HEK293T (cell line): ENCODE data around the gene CLINT1.
A peak's percentile ranks its signal among the peaks of the same experiment; 100 is the strongest.
"Not testable (repeated sequence)": the region's sequence is repeated elsewhere in the genome, so short reads cannot be mapped to it uniquely, and the experiment has no call there.

Experiments used
- CTCF ChIA-PET: fragments of 350-600 bp; formaldehyde crosslinking; extraction: SDS; loops from one replicate; lab custom pipeline; 2021; ENCODE audit warnings: antibody characterized with exemption, inconsistent platforms; lab: Yijun Ruan, JAX
- POLR2A ChIA-PET: fragments of 350-600 bp; formaldehyde crosslinking; extraction: SDS; loops from one replicate; lab custom pipeline; 2020; ENCODE audit warnings: antibody characterized with exemption, inconsistent platforms; lab: Yijun Ruan, JAX
- DNase-seq: peaks from one replicate; pipeline ENCODE4 v3.0.0; 2012; ENCODE audit warnings: mixed read lengths; ENCODE audit errors: extremely low spot score
- ARNT ChIP-seq: fragments of 450-650 bp; IDR thresholded peaks from 2 replicates; pipeline ENCODE4 v1.6.1; 2017; ENCODE audit warnings: mild to moderate bottlenecking
- BHLHE40 ChIP-seq: fragments of 450-650 bp; IDR thresholded peaks from 2 replicates; pipeline ENCODE4 v1.6.1; 2016; ENCODE audit warnings: mild to moderate bottlenecking, moderate library complexity, borderline replicate concordance
- CTBP1 ChIP-seq: fragments of 450-650 bp; IDR thresholded peaks from 2 replicates; pipeline ENCODE4 v1.6.1; 2016; ENCODE audit warnings: borderline replicate concordance
- ELF4 ChIP-seq: fragments of 450-650 bp; IDR thresholded peaks from 2 replicates; pipeline ENCODE4 v1.6.1; 2017; ENCODE audit warnings: antibody characterized with exemption
- FOXA1 ChIP-seq: fragments of 450-650 bp; IDR thresholded peaks from 2 replicates; pipeline ENCODE4 v1.6.1; 2016; ENCODE audit warnings: mild to moderate bottlenecking
- FOXK2 ChIP-seq: fragments of 450-650 bp; IDR thresholded peaks from 2 replicates; pipeline ENCODE4 v1.6.1; 2016; ENCODE audit warnings: mild to moderate bottlenecking
- FOXM1 ChIP-seq: fragments of 450-650 bp; IDR thresholded peaks from 2 replicates; pipeline ENCODE4 v1.6.1; 2017; ENCODE audit warnings: mild to moderate bottlenecking, borderline replicate concordance
- HDGF ChIP-seq: fragments of 450-650 bp; IDR thresholded peaks from 2 replicates; pipeline ENCODE4 v1.6.1; 2017; ENCODE audit warnings: antibody characterized with exemption, borderline replicate concordance
- L3MBTL2 ChIP-seq: fragments of 450-650 bp; conservative IDR thresholded peaks from 2 replicates; pipeline ENCODE4 v1.6.1; 2016; ENCODE audit warnings: mild to moderate bottlenecking
- LEF1 ChIP-seq: fragments of 450-650 bp; IDR thresholded peaks from 2 replicates; pipeline ENCODE4 v1.6.1; 2017; ENCODE audit warnings: mild to moderate bottlenecking, borderline replicate concordance
- NFRKB ChIP-seq: fragments of 450-650 bp; IDR thresholded peaks from 2 replicates; pipeline ENCODE4 v1.6.1; 2016; ENCODE audit warnings: mild to moderate bottlenecking, moderate library complexity
- SP1 ChIP-seq: fragments of 450-650 bp; IDR thresholded peaks from 2 replicates; pipeline ENCODE4 v1.6.1; 2017
- SUZ12 ChIP-seq: fragments of 450-650 bp; IDR thresholded peaks from 2 replicates; pipeline ENCODE4 v1.6.1; 2016; ENCODE audit warnings: mild to moderate bottlenecking
- TARDBP ChIP-seq: fragments of 450-650 bp; IDR thresholded peaks from 2 replicates; pipeline ENCODE4 v1.6.1; 2016
- ZNF384 ChIP-seq: fragments of 450-650 bp; IDR thresholded peaks from 2 replicates; pipeline ENCODE4 v1.6.1; 2016
- TF ChIP-seq, protein P1 (sequence below): fragments of 450-650 bp; IDR thresholded peaks from 2 replicates; pipeline ENCODE4 v1.6.1; 2016

Gene CLINT1

DNA sequence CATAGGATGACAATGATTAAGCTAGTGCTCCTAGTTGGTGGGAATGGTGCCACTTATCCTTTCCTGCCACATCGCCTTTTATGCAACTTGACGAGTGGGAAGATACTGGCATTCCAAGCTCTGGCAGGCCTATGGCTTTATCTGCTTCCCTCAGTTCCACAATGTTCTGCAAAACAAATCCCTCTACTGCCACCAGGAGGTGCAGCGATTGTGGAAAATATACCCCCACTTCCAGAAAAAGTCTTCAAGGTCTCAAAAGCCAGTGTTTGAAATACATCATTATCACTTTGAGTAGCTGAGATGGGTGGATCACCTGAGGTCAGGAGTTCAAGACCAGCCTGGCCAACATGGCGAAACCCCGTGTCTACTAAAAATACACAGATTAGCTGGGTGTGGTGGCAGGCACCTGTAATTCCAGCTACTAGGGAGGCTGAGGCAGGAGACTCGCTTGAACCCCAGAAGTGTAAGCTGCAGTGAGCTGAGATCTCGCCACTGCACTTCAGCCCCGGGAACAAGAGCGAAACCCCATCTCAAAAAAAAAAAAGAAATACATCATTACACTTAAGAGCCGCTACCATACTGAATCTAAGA is 3.4 kb downstream of the CLINT1 start:
- DNase-seq, result peak; percentile 57
- TF ChIP-seq HDGF (no peak), TARDBP (no peak), FOXM1 (no peak), ARNT (no peak), ZNF384 (no peak), FOXA1 (no peak), NFRKB (no peak), BHLHE40 (no peak), SUZ12 (no peak), L3MBTL2 (no peak), CTBP1 (no peak), ELF4 (no peak), LEF1 (no peak)
- POLR2A ChIA-PET, result no interaction called here
- CTCF ChIA-PET, result interaction anchor here (0.6 to 2.2 kb wide), 8 partner anchors 9 to 384 kb away, joined by 3 to 13 read pairs (median 4); no protein-coding TSS in a partner anchor

DNA sequence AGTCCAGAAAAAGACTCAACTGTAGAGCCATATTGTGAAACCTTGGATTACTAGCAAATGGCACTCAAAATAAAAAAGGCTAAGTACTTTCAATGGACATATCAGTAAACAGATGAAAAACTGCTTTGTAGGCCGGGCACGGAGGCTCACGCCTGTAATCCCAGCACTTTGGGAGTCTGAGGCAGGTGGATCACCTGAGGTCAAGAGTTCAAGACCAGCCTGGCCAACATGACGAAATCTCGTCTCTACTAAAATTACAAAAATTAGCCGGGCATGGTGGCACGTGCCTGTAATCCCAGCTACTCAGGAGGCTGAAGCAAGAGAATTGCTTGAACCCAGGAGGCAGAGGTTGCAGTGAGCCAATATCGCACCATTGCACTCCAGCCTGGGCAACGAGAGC is 5.6 kb downstream of the CLINT1 start:
- CTCF ChIA-PET, POLR2A ChIA-PET, DNase-seq: not testable (repeated sequence)

DNA sequence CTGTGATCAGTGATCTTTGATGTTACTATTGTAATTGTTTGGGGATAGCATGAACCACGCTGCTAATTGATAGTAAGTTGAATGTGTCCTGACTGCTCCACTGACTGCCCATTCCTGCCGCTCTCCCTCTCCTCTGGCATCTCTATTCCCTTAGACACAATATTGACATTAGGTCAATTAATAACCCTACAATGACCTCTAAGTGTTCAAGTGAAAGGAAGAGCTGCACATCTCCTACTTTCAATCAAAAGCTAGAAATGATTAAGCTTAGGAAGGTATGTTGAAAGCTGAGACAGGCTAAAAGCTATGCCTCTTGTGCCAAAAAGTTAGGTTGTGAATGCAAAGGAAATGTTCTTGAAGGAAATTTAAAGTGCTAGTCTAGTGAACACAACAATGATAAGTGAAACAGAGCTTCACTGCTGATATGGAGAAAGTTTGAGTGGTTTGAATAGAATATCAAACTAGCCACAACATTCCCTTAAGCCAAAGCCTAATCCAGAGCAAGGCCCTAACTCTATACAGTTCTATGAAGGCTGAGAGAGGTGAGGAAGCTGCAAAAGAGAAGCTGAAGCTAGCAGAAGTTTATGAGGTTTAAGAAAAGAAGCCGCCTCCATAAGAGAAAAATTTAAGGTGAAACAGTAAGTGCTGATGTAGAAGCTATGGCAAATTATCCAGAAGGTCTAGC is 12.9 kb downstream of the CLINT1 start:
- TF ChIP-seq FOXK2 (no peak), SUZ12 (no peak), LEF1 (no peak), SP1 (no peak), ELF4 (no peak), TARDBP (no peak), ZNF384 (no peak), BHLHE40 (no peak), ARNT (no peak), NFRKB (no peak), FOXA1 (no peak), FOXM1 (no peak), L3MBTL2 (no peak)
- TF ChIP-seq, protein P1, sequence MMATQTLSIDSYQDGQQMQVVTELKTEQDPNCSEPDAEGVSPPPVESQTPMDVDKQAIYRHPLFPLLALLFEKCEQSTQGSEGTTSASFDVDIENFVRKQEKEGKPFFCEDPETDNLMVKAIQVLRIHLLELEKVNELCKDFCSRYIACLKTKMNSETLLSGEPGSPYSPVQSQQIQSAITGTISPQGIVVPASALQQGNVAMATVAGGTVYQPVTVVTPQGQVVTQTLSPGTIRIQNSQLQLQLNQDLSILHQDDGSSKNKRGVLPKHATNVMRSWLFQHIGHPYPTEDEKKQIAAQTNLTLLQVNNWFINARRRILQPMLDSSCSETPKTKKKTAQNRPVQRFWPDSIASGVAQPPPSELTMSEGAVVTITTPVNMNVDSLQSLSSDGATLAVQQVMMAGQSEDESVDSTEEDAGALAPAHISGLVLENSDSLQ, result no peak
- no peak for DNase-seq
- CTCF ChIA-PET, result interaction anchor here (1.7 kb wide), 1 partner anchor 9 kb away, joined by 7 read pairs; no protein-coding TSS in a partner anchor
- POLR2A ChIA-PET, result no interaction called here

DNA sequence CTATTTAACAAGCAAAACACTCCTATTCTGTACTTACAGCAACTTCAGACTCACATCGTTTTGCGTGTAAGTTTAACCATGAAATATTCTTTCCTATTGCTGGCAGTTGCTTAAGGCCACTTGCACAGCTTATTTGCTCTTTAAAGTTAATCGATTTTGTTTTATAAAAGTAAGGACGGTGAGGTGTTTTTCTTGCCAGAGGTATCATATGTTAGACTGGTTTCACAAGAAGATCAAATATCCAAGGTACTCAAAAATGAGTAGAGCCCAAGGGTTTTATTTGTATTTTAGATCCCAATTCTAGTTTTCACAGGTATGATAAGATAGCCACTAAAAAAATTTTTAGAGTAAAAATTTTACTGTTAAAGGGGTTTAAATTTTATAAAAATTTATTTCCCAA is 16.2 kb downstream of the CLINT1 start:
- CTCF ChIA-PET, result interaction anchor here (0.7 to 1.0 kb wide), 2 partner anchors 14 to 82 kb away, joined by 4 read pairs; no protein-coding TSS in a partner anchor
- TF ChIP-seq FOXA1 (no peak), ZNF384 (no peak), ELF4 (no peak), SUZ12 (no peak), FOXK2 (no peak), LEF1 (no peak), NFRKB (no peak), SP1 (no peak), FOXM1 (no peak), HDGF (no peak), ARNT (no peak)
- TF ChIP-seq, protein P1, result no peak
- POLR2A ChIA-PET, result no interaction called here
- no peak for DNase-seq

DNA sequence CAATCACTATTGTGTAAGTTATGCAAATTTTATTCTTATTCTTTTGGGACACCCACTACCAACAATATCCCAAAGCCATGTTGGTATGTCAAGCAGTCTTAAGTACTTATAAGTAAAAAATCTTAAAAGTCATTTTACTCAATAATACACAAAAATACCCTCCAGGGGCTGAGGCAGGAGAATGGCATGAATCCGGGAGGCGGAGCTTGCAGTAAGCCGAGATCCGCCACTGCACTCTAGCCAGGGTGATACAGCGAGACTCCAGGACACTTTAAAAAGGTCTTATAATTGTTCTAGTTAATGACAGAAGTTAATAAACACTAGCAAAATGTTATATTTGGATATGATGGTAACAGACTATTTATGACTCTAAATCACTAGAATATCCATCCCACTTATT is 16.8 kb downstream of the CLINT1 start:
- POLR2A ChIA-PET, result no interaction called here
- no peak for TF ChIP-seq BHLHE40
- TF ChIP-seq FOXM1, result no peak
- no peak for TF ChIP-seq SP1
- no peak for TF ChIP-seq CTBP1
- TF ChIP-seq NFRKB, result no peak
- TF ChIP-seq ELF4, result no peak
- no peak for TF ChIP-seq FOXA1
- no peak for TF ChIP-seq ZNF384
- TF ChIP-seq LEF1, result no peak
- TF ChIP-seq, protein P1, result no peak
- no peak for TF ChIP-seq HDGF
- TF ChIP-seq FOXK2, result no peak
- TF ChIP-seq ARNT, result no peak
- TF ChIP-seq SUZ12, result no peak
- no peak for TF ChIP-seq TARDBP
- TF ChIP-seq L3MBTL2, result no peak
- CTCF ChIA-PET, result interaction anchor here (0.7 to 1.0 kb wide), 2 partner anchors 13 to 83 kb away, joined by 4 read pairs; no protein-coding TSS in a partner anchor
- no peak for DNase-seq

DNA sequence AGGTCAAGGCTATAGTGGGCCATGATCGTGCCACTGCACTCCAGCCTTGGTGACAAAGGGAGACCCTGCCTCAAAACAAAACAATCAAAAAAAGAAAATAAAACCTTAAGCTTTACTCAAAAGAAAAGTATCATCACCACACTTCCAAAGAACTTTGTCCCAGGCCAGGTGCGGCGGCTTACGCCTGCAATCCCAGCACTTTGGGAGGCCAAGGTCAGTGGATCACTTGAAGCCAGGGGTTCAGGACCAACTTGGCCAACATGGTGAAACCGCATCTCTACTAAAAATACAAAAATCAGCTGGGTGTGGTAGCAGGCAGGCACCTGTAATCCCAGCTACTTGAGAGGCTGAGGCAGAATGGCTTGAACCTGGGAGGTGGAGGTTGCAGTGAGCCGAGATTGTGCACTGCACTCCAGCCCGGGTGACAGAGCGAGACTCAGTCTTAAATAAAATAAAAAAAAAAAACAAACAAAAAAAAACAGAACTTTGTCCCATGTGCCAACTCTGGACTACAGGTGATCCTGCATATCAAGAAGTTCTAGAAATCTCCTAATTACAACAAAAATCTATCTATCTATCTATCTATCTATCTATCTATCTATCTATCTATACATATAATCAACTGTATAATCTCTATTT is 19.7 kb downstream of the CLINT1 start:
- CTCF ChIA-PET, result no interaction called here
- TF ChIP-seq ZNF384 (no peak), SP1 (no peak), FOXM1 (no peak), CTBP1 (no peak), FOXA1 (no peak), ARNT (no peak), TARDBP (no peak), L3MBTL2 (no peak), SUZ12 (no peak)
- DNase-seq, result no peak
- POLR2A ChIA-PET, result no interaction called here
